Amniotic epithelial cell (primary cell): ENCODE results near the gene ZSWIM2.
"Not testable (repeated sequence)": the region's sequence is repeated elsewhere in the genome, so short reads cannot be mapped to it uniquely, and the experiment has no call there.

ENCODE experiments used
- DNase-seq: peaks from one replicate; pipeline ENCODE4 v3.0.0-alpha.2; 2010; ENCODE audit warnings: low read depth

ZSWIM2 gene, protein sequence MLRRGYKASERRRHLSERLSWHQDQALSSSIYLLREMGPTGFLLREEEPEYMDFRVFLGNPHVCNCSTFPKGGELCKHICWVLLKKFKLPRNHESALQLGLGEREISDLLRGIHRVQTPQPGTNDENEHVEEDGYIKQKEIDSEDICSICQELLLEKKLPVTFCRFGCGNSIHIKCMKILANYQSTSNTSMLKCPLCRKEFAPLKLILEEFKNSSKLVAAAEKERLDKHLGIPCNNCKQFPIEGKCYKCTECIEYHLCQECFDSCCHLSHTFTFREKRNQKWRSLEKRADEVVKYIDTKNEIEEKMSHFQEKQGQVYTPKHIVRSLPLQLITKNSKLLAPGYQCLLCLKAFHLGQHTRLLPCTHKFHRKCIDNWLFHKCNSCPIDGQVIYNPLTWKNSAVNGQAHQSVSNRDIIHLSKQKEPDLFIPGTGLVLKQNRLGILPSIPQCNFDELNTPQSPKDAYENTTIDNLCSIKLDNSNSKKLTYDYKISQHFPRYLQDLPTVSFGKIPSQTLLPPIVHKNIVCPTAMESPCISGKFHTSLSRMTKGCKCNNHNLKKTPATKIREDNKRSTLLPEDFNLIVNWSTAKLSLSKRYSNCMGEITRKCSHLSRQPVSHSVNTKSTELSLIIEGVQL

DNA sequence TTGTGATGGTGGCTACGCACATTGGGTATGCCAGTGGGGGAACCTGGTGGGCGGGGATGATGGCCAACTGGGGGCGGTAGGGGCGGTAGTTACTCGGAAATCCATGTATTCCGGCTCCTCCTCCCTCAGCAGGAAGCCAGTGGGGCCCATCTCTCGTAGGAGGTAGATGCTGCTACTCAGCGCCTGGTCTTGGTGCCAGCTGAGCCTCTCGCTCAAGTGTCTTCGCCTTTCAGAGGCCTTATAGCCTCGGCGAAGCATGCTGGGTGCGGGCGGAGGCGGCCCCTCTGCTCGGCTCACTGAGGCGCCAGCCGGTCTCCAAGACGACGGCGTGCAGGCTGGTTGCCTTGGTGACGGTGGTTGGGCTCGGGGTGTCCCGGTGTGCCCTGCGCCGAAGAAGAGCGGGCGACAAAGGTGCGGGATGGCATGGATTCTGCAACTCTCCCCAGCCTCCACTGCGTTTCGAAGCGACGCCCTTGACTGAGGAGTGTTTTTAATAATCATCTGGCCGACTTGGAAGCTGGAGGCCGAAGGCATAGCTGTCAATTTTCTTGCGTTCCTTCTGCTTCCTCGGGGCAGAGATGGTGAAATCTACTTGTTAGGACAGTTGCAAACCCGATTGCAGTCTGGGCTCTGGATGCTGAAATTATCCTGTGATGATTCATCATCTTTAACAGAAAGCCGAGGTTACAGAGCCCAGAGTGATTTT is at the start of gene ZSWIM2:
TSS of gene ZSWIM2 (minus strand) at position 298 of the 706 bp plus-strand sequence. CDS start at position 258, 40 bp downstream.
- DNase-seq = peak; percentile 96

- not testable (repeated sequence) for DNase-seq
Observed at GRCh38 chr2:186896220-186896619, 47.2 kb upstream of the ZSWIM2 start.

- no peak for DNase-seq
Observed at GRCh38 chr2:186895451-186895850, 46.5 kb upstream of the ZSWIM2 start.

DNA sequence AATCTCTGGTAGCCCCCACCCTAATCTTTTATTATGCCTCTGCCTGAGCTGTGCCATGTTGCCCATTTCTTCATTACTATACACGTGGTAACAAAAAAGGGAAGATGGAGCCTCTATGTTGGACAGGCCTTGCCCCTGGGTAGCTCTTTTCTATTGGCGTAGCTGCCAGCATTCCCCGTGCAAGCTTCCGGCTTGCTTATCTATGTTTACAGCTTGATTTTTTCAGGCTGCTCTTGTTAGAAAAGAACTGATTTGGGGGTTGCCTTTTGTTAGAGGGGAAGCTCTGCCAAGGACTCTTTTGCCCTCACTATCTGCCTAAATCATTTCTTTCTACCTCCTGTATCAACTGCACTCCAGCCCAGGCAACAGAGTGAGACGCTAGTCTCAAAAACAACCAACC is 45.5 kb upstream of the ZSWIM2 start:
- DNase-seq = no peak

DNA sequence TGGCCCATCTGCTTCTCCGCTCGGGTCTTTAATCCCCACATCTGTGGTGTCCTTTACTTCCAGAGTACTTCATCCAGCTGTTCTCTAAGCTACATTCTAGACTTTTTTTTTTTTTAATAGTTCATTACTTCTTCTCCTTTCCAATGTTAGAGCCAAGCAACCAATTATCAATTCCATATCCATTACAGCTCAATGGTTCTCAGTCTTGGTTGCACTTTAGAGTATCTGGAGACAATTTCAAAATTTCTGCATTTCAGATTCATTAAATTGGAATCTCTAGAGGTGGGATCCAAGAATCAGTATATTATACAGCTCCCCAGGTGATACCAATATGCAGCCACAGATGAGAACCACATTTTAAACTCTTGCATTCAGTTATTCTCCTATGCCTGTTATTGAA is 43.9 kb upstream of the ZSWIM2 start:
- DNase-seq = no peak

- DNase-seq = peak; percentile 74
Observed at GRCh38 chr2:186891185-186891621, 42.2 kb upstream of the ZSWIM2 start.

DNA sequence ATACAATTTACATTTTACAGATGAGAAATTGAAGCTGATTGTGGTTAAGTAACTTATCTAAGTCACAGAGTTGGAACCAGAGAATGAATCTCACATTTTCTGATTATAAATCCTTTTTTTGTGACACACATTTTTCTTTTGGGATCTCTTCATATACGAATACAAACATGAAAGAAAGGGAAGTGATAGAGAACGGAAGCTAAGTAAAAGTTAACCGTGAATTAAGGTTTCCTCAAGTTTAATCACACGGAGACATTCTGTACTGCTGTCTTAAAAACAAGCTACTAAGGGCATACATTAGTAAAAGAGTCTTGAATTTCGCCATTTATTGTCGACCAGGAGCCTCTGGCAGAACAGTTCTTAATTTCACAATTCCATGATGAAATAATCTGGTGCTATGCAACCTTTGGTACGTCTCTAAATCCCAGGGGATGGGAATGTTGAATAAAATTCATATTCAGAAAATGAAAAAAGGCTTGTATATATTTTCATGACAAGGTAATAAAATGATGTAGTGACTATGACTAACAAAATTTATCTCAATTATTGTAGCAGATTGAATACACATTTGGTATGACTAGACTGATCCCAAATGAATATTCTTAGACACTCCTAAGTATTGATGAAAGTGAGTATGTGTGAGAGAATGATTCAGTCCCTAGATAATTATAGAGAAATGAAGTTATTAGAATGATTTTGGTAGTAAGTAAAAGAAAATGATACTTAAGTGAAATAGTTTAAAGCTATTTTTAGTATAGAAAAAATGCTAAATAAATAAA is 40.3 kb upstream of the ZSWIM2 start:
- DNase-seq = peak; percentile 77

GRCh38 chr2:186887107-186888090 is 38.4 kb upstream of the ZSWIM2 start:
- peak; percentile 46 for DNase-seq

- DNase-seq = peak; percentile 32
Observed at GRCh38 chr2:186884587-186884986, 35.6 kb upstream of the ZSWIM2 start.

DNA sequence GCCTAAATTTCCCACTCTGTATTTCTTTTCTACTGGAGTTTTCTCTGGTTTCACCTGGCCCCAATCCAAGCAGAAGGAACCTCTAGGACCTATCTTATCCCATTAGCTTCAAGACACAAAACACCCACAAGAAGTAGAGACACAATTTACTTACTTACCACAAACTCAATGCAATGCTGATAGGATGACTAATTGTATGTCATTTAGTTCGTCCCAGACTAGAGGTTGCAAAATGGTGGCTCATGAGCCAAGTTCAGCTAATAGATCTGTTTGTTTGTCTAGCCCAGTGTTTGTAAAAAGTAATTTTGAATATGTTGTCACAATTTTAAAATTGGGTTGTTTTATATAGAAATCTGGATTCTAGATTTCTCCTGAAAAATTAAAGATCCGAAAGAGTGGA is 34.7 kb upstream of the ZSWIM2 start:
- peak; percentile 13 for DNase-seq

- no peak for DNase-seq
Observed at GRCh38 chr2:186882511-186883071, 33.6 kb upstream of the ZSWIM2 start.

- no peak for DNase-seq
Observed at GRCh38 chr2:186881660-186882059, 32.7 kb upstream of the ZSWIM2 start.

- DNase-seq = no peak
Observed at GRCh38 chr2:186879312-186879711, 30.3 kb upstream of the ZSWIM2 start.

DNA sequence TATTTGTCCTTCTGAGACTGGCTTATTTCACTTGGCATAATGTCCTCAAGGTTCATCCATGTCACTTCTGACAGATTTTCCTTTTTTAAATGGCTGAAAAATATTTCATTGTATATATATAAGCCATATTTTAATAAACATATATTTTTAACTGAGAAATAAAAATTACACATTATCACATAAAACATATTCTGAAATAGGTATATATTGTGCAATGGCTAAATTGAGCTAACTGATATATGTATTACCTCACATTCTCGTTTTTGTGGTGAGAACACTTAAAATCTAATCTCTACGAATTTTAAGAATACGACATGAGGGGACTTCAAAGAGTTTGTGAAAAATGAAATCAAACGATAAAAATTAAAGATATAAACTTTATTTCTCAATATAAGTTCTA is 25.7 kb upstream of the ZSWIM2 start:
- DNase-seq = no peak

GRCh38 chr2:186871881-186872280 is 22.9 kb upstream of the ZSWIM2 start:
- no peak for DNase-seq

- no peak for DNase-seq
Observed at GRCh38 chr2:186868344-186868743, 19.4 kb upstream of the ZSWIM2 start.

DNA sequence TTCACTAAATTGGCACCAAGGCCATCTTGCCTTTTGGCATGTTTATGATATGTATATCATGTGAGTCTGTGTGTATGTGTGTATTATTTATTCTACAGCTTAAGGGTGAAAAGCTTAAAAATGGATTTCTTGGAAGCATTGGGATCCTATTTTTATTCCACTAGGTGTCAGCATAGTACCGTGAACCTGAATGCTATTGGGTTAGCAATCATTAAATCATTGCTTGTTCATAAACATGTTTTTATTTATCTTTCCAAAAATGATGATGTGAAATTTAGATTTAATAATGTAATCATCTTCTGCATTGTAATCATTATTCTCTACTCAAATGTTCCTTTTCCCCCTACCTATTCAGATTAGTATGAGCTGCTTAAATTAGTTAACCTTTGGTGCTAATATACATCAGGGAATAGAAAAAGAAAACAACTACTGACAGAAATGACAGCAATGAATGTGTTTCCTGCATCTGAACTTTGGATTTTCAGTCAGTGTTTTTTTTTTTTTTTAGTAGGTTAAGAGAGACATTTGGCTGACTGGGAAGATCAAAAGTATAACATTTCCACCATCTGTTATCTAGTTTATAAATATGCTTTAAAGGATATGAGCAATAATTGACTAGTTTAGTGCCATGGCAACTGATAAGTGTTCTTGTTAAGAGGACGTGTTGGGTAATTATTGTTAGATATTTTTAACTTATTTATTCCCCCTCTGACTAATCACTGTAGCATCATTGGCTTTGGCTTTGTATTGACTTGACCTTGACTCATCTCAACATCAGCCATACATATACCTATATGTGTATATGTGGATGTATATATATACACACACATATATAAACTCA is 14.1 kb upstream of the ZSWIM2 start:
- peak; percentile 41 for DNase-seq

- no peak for DNase-seq
Observed at GRCh38 chr2:186855216-186855615, 6.2 kb upstream of the ZSWIM2 start.

- DNase-seq = peak; percentile 5
Observed at GRCh38 chr2:186853951-186854350, 5.0 kb upstream of the ZSWIM2 start.

- DNase-seq = no peak
Observed at GRCh38 chr2:186852508-186852907, 3.5 kb upstream of the ZSWIM2 start.
